ENCODE results near the gene NIN.

Gene NIN

DNA sequence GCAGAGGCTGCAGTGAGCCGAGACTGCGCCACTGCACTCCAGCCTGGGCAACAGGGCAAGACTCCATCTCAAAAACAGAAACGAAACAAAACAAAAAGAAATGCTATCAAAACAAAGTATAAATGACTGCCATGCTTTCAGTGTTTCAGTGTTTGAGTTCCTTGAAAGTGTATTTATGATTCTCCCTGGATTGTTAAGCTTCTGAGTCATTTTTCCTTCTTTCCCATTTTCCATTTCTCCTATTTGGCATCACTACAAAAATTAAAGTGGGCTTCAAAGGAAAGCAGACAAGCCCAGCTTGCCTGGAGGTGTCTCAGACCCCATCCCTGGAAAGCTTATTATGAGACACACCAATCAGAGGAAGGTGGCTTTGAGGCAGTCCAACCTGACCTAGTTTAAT lies 35.1 kb downstream of the NIN start:
- Histone ChIP-seq H3K9me3 (ENCODE audit: control insufficient read depth, insufficient read depth, low read length) (no peaks in the 10 kb centered on the region), H3K36me3 (ENCODE audit: control insufficient read depth, insufficient read depth, low read length) (no peaks in the 10 kb centered on the region), H3K9ac (ENCODE audit: low read depth, low read length) (no peak overlapping the region), H3K27me3 (ENCODE audit: control insufficient read depth, insufficient read depth, low read length) (no peaks in the 10 kb centered on the region), H3K4me3 (ENCODE audit: low read depth, low read length) (no peak overlapping the region), H3K4me1 (ENCODE audit: control insufficient read depth, insufficient read depth, low read length) (peaks cover 8% of the 10 kb centered on the region)

DNA sequence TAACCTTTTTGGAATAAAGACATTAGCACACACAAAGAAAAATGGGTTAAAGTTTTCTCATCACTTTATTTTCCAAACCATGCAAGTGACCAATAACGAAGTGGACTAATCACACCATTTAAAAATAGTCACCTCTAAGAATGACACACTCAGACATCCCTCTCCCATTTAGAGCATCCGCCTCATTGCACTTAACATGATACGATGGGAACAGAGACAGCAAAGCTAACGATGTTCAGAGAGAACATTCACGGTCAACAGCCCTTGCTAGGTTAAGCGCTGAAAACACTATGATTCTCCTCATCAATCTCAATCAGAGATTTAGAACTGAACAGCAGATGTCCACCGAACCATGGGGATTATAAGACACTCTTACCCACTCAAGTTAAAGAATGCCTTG lies 35.8 kb downstream of the NIN start:
- Histone ChIP-seq H3K9ac (ENCODE audit: low read depth, low read length) (no peak overlapping the region), H3K4me1 (ENCODE audit: control insufficient read depth, insufficient read depth, low read length) (peaks cover 8% of the 10 kb centered on the region), H3K4me3 (ENCODE audit: low read depth, low read length) (no peak overlapping the region), H3K9me3 (ENCODE audit: control insufficient read depth, insufficient read depth, low read length) (no peaks in the 10 kb centered on the region), H3K36me3 (ENCODE audit: control insufficient read depth, insufficient read depth, low read length) (no peaks in the 10 kb centered on the region), H3K27me3 (ENCODE audit: control insufficient read depth, insufficient read depth, low read length) (no peaks in the 10 kb centered on the region)

DNA sequence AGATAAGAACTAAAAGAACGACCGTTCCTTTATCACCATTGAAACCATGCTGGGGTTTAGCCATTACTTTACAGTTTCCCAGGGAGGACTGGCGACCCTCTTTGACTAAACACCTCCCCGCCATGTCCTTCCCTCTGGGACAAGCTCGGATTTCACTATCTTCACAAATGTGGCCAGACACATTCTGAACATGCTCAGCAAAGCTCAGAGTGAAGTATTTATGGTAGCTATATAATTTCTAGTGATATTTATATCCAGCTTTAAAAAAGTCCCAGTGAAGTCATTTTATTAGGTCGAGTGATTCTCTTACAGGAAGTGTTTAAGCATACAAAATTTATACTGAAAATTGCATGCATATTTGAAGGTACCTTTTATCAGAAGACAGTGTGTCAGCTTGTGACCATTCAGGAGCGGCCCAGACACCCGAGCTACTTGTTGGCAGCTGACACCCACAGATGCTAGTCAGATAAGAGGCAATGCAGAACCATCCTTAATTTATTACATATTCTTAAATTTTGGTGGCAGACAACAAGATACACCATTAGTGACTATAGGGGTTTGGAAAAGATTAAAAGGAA lies 36.8 kb downstream of the NIN start:
- no peaks in the 10 kb centered on the region for H3K36me3 ChIP-seq (ENCODE audit: control insufficient read depth, insufficient read depth, low read length)
- H3K27me3 ChIP-seq (ENCODE audit: control insufficient read depth, insufficient read depth, low read length), result no peaks in the 10 kb centered on the region
- no peak overlapping the region for H3K4me3 ChIP-seq (ENCODE audit: low read depth, low read length)
- H3K4me1 ChIP-seq (ENCODE audit: control insufficient read depth, insufficient read depth, low read length), result peaks cover 8% of the 10 kb centered on the region
- no peak overlapping the region for H3K9ac ChIP-seq (ENCODE audit: low read depth, low read length)
- no peaks in the 10 kb centered on the region for H3K9me3 ChIP-seq (ENCODE audit: control insufficient read depth, insufficient read depth, low read length)

DNA sequence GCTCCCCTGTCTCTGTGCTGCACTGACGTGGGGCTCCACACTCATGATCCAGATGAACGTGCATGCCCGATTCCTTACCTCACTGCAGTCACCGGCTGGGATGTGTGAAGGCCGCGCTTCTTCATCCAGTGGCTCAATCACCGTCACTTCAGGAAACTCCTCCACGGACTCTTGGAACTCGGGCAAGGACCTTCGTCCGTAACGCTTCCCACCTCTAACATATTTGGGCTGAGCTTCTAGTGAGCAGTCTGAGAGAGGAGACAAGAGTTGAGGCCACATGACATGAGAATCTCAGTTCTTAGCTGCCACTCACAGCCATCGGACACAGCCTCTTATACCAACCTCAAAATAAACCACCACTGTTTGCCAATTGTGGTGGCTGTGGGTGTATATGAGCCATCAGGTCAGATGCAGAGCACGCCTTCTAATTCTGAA lies 38.3 kb downstream of the NIN start:
- Histone ChIP-seq H3K9me3 (ENCODE audit: control insufficient read depth, insufficient read depth, low read length) (no peaks in the 10 kb centered on the region), H3K27me3 (ENCODE audit: control insufficient read depth, insufficient read depth, low read length) (no peaks in the 10 kb centered on the region), H3K4me3 (ENCODE audit: low read depth, low read length) (no peak overlapping the region), H3K36me3 (ENCODE audit: control insufficient read depth, insufficient read depth, low read length) (no peaks in the 10 kb centered on the region), H3K9ac (ENCODE audit: low read depth, low read length) (no peak overlapping the region), H3K4me1 (ENCODE audit: control insufficient read depth, insufficient read depth, low read length) (peaks cover 6% of the 10 kb centered on the region)

DNA sequence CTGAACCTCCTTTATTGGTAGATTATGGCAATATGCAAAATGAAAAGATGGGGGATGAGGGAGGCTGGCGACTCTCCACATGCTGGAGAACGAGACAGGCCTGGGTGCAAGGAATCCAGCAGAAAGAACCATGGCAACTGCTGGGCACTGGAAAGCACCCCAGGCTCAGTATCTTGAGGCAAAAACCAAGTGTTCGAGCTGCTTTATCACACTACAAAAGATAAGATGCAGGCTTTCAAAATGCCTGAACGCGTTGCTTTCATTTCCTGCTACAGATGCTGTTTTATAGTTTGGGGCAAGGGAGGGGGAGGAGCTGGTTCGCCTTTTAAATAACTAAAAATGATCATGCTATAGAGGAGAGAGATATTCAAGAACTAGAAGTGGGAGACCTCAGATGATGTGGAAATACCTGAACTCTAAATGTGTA lies 38.9 kb downstream of the NIN start:
- no peaks in the 10 kb centered on the region for H3K36me3 ChIP-seq (ENCODE audit: control insufficient read depth, insufficient read depth, low read length)
- peaks cover under 1% of the 10 kb centered on the region for H3K4me1 ChIP-seq (ENCODE audit: control insufficient read depth, insufficient read depth, low read length)
- no peak overlapping the region for H3K9ac ChIP-seq (ENCODE audit: low read depth, low read length)
- no peaks in the 10 kb centered on the region for H3K9me3 ChIP-seq (ENCODE audit: control insufficient read depth, insufficient read depth, low read length)
- no peak overlapping the region for H3K4me3 ChIP-seq (ENCODE audit: low read depth, low read length)
- H3K27me3 ChIP-seq (ENCODE audit: control insufficient read depth, insufficient read depth, low read length), result no peaks in the 10 kb centered on the region

DNA sequence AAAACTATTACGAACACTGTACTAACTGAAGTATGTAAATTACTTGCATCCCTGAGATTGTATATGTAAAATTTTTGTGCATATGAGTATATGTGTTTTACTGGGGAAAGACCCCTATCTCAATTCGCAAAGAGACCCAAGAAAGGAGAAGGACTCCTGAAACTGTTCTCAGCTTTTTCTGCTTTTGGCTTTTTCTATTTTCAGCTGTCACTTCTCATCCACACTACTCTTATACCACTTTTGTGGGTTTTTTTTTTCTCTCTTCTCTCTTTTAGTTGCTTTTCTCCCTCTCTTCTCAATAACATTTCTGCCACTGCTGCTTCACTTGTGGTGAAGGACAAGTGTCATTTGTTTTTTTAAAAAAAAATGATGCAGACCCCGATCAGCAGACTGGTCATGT lies 39.8 kb downstream of the NIN start:
- Histone ChIP-seq H3K36me3 (ENCODE audit: control insufficient read depth, insufficient read depth, low read length) (no peaks in the 10 kb centered on the region), H3K4me1 (ENCODE audit: control insufficient read depth, insufficient read depth, low read length) (peaks cover 9% of the 10 kb centered on the region), H3K9me3 (ENCODE audit: control insufficient read depth, insufficient read depth, low read length) (no peaks in the 10 kb centered on the region), H3K9ac (ENCODE audit: low read depth, low read length) (no peak overlapping the region), H3K4me3 (ENCODE audit: low read depth, low read length) (no peak overlapping the region), H3K27me3 (ENCODE audit: control insufficient read depth, insufficient read depth, low read length) (no peaks in the 10 kb centered on the region)

DNA sequence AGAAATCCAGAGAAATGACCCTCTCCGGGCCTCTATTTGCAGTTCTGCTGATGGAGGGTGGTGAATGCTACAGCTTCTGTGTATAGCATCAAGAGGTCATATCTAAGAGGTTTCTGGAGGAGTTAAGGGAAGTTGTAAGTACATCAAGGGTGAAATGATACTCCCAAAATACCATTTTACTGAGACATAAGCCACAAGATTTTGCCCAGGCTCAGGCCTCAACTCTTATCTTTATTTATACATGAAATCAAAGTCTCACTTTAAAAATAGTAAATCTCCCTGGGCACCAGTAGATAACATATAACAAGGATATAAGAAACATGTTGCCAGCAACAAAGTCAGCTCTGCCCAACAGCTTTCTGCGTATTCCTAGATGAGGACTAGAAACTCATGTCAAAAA lies 40.4 kb downstream of the NIN start:
- no peak overlapping the region for H3K4me3 ChIP-seq (ENCODE audit: low read depth, low read length)
- no peak overlapping the region for H3K9ac ChIP-seq (ENCODE audit: low read depth, low read length)
- peaks cover 15% of the 10 kb centered on the region for H3K4me1 ChIP-seq (ENCODE audit: control insufficient read depth, insufficient read depth, low read length)
- H3K36me3 ChIP-seq (ENCODE audit: control insufficient read depth, insufficient read depth, low read length), result no peaks in the 10 kb centered on the region
- no peaks in the 10 kb centered on the region for H3K9me3 ChIP-seq (ENCODE audit: control insufficient read depth, insufficient read depth, low read length)
- H3K27me3 ChIP-seq (ENCODE audit: control insufficient read depth, insufficient read depth, low read length), result no peaks in the 10 kb centered on the region

DNA sequence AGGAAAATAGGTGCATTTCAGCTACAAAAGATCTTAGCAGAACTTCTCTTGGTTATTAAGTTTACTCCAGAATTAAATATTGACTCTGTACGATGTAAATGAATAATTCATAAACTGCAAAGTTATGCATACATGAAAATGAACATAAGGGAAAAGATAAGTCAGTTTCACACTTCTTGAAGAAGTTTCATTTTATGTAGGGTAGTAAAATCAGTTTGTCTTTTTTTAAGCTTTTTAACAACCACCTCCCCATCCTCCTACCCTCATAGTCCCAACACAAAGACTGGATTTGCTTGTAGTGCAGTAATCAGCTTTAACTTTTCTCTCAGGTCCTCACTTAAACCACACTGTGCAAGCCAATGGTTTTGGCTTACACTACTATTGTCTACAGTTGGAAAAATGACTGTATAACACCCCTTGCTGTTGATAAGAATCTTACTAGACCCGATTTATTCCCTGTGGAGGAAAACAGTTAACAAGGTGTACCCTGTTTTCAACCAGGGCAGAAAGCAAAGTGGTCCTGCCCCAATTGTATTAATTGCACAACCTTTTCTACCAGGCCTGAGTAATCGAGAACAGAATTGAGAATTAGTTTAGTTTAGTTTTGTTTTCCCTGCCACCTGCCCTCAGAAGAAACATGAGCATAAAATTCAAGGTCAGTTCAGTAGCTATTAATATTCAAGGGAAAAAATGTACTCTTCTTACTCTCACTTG lies 44.1 kb downstream of the NIN start:
- Histone ChIP-seq H3K36me3 (ENCODE audit: control insufficient read depth, insufficient read depth, low read length) (no peaks in the 10 kb centered on the region), H3K27me3 (ENCODE audit: control insufficient read depth, insufficient read depth, low read length) (no peaks in the 10 kb centered on the region), H3K4me3 (ENCODE audit: low read depth, low read length) (no peak overlapping the region), H3K4me1 (ENCODE audit: control insufficient read depth, insufficient read depth, low read length) (peaks cover 17% of the 10 kb centered on the region), H3K9ac (ENCODE audit: low read depth, low read length) (no peak overlapping the region), H3K9me3 (ENCODE audit: control insufficient read depth, insufficient read depth, low read length) (no peaks in the 10 kb centered on the region)

DNA sequence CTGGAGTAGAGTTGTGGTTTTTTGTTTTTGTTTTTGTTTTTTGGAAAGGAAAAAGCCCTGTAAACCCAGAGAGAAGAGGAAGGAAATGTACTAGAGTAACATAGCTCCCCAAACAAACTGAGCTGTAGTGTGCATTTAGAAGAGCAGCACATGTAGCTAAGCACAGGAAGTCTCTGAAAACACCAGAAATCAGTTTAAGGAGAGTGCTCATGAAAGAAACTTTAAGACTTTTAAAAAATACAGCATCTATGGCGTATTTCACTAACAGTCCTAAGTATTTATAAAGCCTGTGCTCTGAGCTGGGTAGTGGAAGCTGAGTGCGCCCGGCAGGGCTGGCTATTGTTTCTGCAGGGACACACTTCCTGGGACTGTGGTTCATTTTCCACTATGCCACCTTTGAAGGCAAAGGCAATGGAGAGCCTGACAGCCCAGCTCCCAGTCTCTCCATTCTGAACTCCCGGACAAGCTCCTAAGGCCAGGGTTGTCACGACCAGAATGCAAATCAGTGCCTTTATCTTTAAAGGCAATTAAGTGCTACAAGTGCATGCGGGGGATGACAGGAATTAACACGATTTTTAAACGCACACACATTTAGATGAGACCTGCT lies 45.4 kb downstream of the NIN start:
- Histone ChIP-seq H3K27me3 (ENCODE audit: control insufficient read depth, insufficient read depth, low read length) (no peaks in the 10 kb centered on the region), H3K4me3 (ENCODE audit: low read depth, low read length) (no peak overlapping the region), H3K36me3 (ENCODE audit: control insufficient read depth, insufficient read depth, low read length) (no peaks in the 10 kb centered on the region), H3K4me1 (ENCODE audit: control insufficient read depth, insufficient read depth, low read length) (peaks cover 17% of the 10 kb centered on the region), H3K9ac (ENCODE audit: low read depth, low read length) (no peak overlapping the region), H3K9me3 (ENCODE audit: control insufficient read depth, insufficient read depth, low read length) (no peaks in the 10 kb centered on the region)

DNA sequence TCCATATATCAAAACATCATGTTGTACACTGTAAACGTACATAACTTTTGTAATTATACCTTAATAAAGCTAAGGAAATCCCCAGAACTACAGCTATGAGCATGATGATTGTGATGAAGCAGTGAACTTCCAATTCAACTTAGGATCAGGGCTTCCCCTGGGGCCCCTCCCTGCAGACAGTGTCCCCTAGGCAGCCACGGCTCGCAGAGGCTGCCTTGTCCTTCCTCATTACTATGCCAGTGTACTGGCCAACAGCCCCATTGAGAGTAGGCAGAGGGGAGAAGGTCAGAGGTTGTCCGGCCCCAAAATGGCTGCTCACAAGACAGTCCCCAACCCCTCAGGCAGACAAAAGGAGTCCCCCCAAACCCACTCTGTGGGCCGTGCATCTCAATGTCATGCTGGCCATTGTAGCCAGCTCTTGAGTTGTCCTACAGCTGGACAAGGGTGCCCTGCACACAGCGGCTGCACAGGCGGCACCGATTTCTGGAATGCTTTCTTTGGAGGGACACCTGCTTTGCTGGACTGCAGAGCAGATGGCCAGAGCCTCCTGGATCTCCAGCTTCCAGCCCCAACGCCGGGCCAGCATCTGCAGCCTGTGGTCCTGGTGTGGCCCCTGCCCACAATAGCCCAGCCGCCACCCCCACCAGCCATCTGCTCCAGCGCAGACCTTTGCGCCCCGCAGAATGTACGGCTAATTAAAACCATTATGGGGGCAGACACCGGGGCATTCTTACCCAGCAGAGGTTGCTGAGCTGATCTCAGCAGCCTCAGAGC lies 46.1 kb downstream of the NIN start:
- H3K36me3 ChIP-seq (ENCODE audit: control insufficient read depth, insufficient read depth, low read length), result no peaks in the 10 kb centered on the region
- no peak overlapping the region for H3K4me3 ChIP-seq (ENCODE audit: low read depth, low read length)
- H3K9ac ChIP-seq (ENCODE audit: low read depth, low read length), result no peak overlapping the region
- no peaks in the 10 kb centered on the region for H3K9me3 ChIP-seq (ENCODE audit: control insufficient read depth, insufficient read depth, low read length)
- H3K27me3 ChIP-seq (ENCODE audit: control insufficient read depth, insufficient read depth, low read length), result no peaks in the 10 kb centered on the region
- peaks cover 17% of the 10 kb centered on the region for H3K4me1 ChIP-seq (ENCODE audit: control insufficient read depth, insufficient read depth, low read length)

DNA sequence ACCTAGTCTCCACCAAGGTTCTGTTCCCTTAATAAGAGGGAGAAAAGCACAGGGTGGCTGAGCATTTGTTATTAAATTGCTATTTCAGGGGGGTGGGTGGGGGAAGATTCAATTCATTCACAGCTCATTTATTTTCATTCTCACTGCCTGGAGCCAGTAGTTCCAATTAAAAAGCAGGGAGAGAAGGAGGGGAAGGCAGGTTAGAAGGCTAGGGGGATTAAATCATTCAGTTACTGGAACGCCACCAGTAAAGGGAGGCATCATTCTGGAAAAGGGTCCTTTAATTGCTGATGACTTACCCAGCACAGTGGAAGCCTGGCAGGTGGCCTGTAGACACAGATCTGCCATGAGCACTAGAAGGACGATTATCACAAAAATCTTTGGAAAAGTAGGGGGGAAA lies 47.4 kb downstream of the NIN start:
- Histone ChIP-seq H3K4me1 (ENCODE audit: control insufficient read depth, insufficient read depth, low read length) (peaks cover 20% of the 10 kb centered on the region), H3K9ac (ENCODE audit: low read depth, low read length) (no peak overlapping the region), H3K4me3 (ENCODE audit: low read depth, low read length) (no peak overlapping the region), H3K9me3 (ENCODE audit: control insufficient read depth, insufficient read depth, low read length) (no peaks in the 10 kb centered on the region), H3K27me3 (ENCODE audit: control insufficient read depth, insufficient read depth, low read length) (no peaks in the 10 kb centered on the region), H3K36me3 (ENCODE audit: control insufficient read depth, insufficient read depth, low read length) (no peaks in the 10 kb centered on the region)

Data from iPS-15b (cell line).